ENCODE results near the gene SLC15A3.
A peak's percentile ranks its signal among the peaks of the same experiment; 100 is the strongest.

Gene SLC15A3

GRCh38 chr11:60889869-60890311 is 62.1 kb downstream of the SLC15A3 start:
- H3K27ac ChIP-seq (ENCODE audit: low read length): no peak overlapping the region
- no peak for ATAC-seq (ENCODE audit: insufficient read depth, low read depth)

GRCh38 chr11:60887556-60887955 is 64.4 kb downstream of the SLC15A3 start:
- H4K20me1 ChIP-seq (ENCODE audit: insufficient read depth, low read length): peaks cover 8% of the 10 kb centered on the region; the same call in 1 of the 2 replicates
- H3K79me2 ChIP-seq (ENCODE audit: insufficient read depth, low read length): no peaks in the 10 kb centered on the region
- H2AFZ ChIP-seq (ENCODE audit: low read depth, low read length): no peak overlapping the region
- H3K4me3 ChIP-seq (ENCODE audit: low read depth in 1 of 2, low read length in 2 of 2): no peak overlapping the region
- TF ChIP-seq CTCF (IDR thresholded peaks at IDR 0.05; ENCODE audit: borderline replicate concordance, extremely low read depth, low read length, poor library complexity, severe bottlenecking) (peak; percentile 79), EZH2 (IDR thresholded peaks at IDR 0.05; ENCODE audit: borderline replicate concordance, low read depth, low read length, severe bottlenecking) (no peak)
- ATAC-seq (ENCODE audit: insufficient read depth, low read depth) (peak; percentile 98), DNase-seq (peak; percentile 77)
- H3K36me3 ChIP-seq (ENCODE audit: insufficient read depth, low read length): peaks cover 30% of the 10 kb centered on the region
- H3K4me2 ChIP-seq (ENCODE audit: insufficient read depth, low read length): no peak overlapping the region
- no peak overlapping the region for H3K9ac ChIP-seq (ENCODE audit: low read depth, low read length)
- H3K4me1 ChIP-seq (ENCODE audit: insufficient read depth, low read length): no peaks in the 10 kb centered on the region
- H3K27ac ChIP-seq (ENCODE audit: low read length): no peak overlapping the region
- H3K9me3 ChIP-seq (ENCODE audit: insufficient read depth, low read length, severe bottlenecking): no peaks in the 10 kb centered on the region
- no peaks in the 10 kb centered on the region for H3K27me3 ChIP-seq (ENCODE audit: insufficient read depth, low read length, poor library complexity)

More at GRCh38 chr11:60889869-60890311, 62.1 kb downstream of the SLC15A3 start:
- peaks cover 48% of the 10 kb centered on the region for H3K36me3 ChIP-seq (ENCODE audit: insufficient read depth, low read length)
- no peaks in the 10 kb centered on the region for H3K9me3 ChIP-seq (ENCODE audit: insufficient read depth, low read length, severe bottlenecking)
- H3K9ac ChIP-seq (ENCODE audit: low read depth, low read length): no peak overlapping the region
- H3K27me3 ChIP-seq (ENCODE audit: insufficient read depth, low read length, poor library complexity): no peaks in the 10 kb centered on the region
- no peak overlapping the region for H3K4me3 ChIP-seq (ENCODE audit: low read depth in 1 of 2, low read length in 2 of 2)
- H4K20me1 ChIP-seq (ENCODE audit: insufficient read depth, low read length): peaks cover 12% of the 10 kb centered on the region; the same call in 1 of the 2 replicates
- no peak overlapping the region for H3K4me2 ChIP-seq (ENCODE audit: insufficient read depth, low read length)
- no peaks in the 10 kb centered on the region for H3K4me1 ChIP-seq (ENCODE audit: insufficient read depth, low read length)
- TF ChIP-seq EZH2 (IDR thresholded peaks at IDR 0.05; ENCODE audit: borderline replicate concordance, low read depth, low read length, severe bottlenecking): no peak
- TF ChIP-seq CTCF (IDR thresholded peaks at IDR 0.05; ENCODE audit: borderline replicate concordance, extremely low read depth, low read length, poor library complexity, severe bottlenecking): no peak
- H3K79me2 ChIP-seq (ENCODE audit: insufficient read depth, low read length): no peaks in the 10 kb centered on the region
- no peak overlapping the region for H2AFZ ChIP-seq (ENCODE audit: low read depth, low read length)
- DNase-seq: no peak

Data from DND-41 (cell line).